Lower leg skin (tissue), 3 donors: ENCODE data around the gene MEIOB.

Experiments used
- POLR2A ChIP-seq, 2 donors: fragments of 450-650 bp; IDR thresholded peaks; one replicate each; pipeline ENCODE4 v1.6.1; 2016 to 2017; ENCODE audit warnings: antibody characterized with exemption in 2 of 2, mild to moderate bottlenecking in 1 of 2, moderate library complexity in 1 of 2
- TF ChIP-seq, protein P1 (sequence below), 3 donors: fragments of 450-650 bp; IDR thresholded peaks; one replicate each; pipeline ENCODE4 v1.5.1; 2016; ENCODE audit warnings: antibody characterized with exemption in 3 of 3, mild to moderate bottlenecking in 3 of 3, moderate library complexity in 2 of 3

DNA sequence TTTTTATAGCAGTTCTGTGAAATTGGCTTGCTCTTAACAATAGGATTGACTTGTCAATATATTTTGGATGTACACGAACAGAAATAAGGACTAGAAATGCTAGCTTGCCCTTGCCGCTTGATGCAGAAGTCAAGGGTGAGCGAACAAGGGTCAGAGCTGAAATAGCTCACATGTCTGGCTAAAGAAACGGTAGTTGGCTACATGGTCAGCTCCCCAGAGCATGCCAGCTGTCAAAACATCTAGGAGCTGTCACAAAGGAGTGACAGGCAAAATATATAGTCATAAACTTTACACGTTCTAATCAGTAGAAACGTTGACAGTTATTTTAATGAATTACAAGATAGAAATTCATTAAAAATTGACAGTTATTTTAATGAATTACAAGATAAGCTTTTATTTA, 2.9 kb upstream of the MEIOB start:
- TF ChIP-seq, protein P1, sequence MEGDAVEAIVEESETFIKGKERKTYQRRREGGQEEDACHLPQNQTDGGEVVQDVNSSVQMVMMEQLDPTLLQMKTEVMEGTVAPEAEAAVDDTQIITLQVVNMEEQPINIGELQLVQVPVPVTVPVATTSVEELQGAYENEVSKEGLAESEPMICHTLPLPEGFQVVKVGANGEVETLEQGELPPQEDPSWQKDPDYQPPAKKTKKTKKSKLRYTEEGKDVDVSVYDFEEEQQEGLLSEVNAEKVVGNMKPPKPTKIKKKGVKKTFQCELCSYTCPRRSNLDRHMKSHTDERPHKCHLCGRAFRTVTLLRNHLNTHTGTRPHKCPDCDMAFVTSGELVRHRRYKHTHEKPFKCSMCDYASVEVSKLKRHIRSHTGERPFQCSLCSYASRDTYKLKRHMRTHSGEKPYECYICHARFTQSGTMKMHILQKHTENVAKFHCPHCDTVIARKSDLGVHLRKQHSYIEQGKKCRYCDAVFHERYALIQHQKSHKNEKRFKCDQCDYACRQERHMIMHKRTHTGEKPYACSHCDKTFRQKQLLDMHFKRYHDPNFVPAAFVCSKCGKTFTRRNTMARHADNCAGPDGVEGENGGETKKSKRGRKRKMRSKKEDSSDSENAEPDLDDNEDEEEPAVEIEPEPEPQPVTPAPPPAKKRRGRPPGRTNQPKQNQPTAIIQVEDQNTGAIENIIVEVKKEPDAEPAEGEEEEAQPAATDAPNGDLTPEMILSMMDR (IDR thresholded peaks at IDR 0.05), result no peak
- TF ChIP-seq POLR2A (IDR thresholded peaks at IDR 0.05), result no peak
